GM12878 (cell line): Measurements from ENCODE around the gene PTPRD. TPM values are rescaled to one million over a fixed set of nuclear protein-coding genes. Genes with fewer than 3 reads are reported as not detected.

ENCODE experiments used
- ATAC-seq: fragments of 200-7000 bp; cut with Tn5 transposase; 3 replicates; pipeline ENCODE4 v1.9.1; 2020; ENCODE audit warnings: mild to moderate bottlenecking, moderate library complexity
- BruUV-seq: library from RNA; stranded (reverse); fragments of 400-500 nt; replicated peaks from 2 replicates; lab custom pipeline; 2021; lab: Mats Ljungman, UMichigan
- CTCF ChIA-PET: fragments of 300-600 bp; sonication (Branson Sonifier 250); formaldehyde crosslinking; extraction: SDS; loops from one replicate; lab custom pipeline; 2021; ENCODE audit warnings: inconsistent platforms; lab: Yijun Ruan, JAX
- POLR2A ChIA-PET: fragments of 350-600 bp; formaldehyde crosslinking; extraction: SDS; loops from one replicate; lab custom pipeline; 2021; ENCODE audit warnings: inconsistent platforms; lab: Charles Lee
- RAD21 ChIA-PET: fragments of 300-600 bp; sonication (Branson Sonifier 250); formaldehyde crosslinking; loops from one replicate; lab custom pipeline; 2023; ENCODE audit warnings: antibody characterized with exemption; ENCODE audit not compliant: unreplicated experiment; lab: Charles Lee
- SMC1A ChIA-PET: fragments of 300-600 bp; sonication (Branson Sonifier 250); formaldehyde crosslinking; loops from one replicate; lab custom pipeline; 2023; ENCODE audit not compliant: unreplicated experiment, uncharacterized antibody; lab: Charles Lee
- DNase-seq: peaks from one replicate; pipeline ENCODE4 v3.0.0-alpha.2; 2011; ENCODE audit warnings: low read depth, low spot score
- FAIRE-seq: peaks from 3 replicates; lab custom pipeline; 2011; peaks lifted over from hg19 to GRCh38; lab: Jason Lieb, UNC
- H2AFZ ChIP-seq: 2 replicates; pipeline ENCODE4 v1.6.0; 2011; ENCODE audit warnings: low read depth, low read length, control low read depth; ENCODE audit not compliant: control insufficient read depth
- H3K27ac ChIP-seq: 2 replicates; pipeline ENCODE4 v1.5.1; 2011; ENCODE audit warnings: control low read depth; ENCODE audit not compliant: control insufficient read depth, insufficient read depth
- H3K27me3 ChIP-seq, 2 experiments: replicated peaks in 1 of 2; 2 replicates each; pipeline versions ENCODE4 v1.6.0 to v1.6.1; 2011; ENCODE audit warnings: low read length in 1 of 2; ENCODE audit not compliant: control insufficient read depth in 2 of 2, insufficient read depth in 2 of 2
- H3K36me3 ChIP-seq, 2 experiments: 2 replicates each; pipeline ENCODE4 v1.5.1; 2011; ENCODE audit warnings: low read length in 1 of 2; ENCODE audit not compliant: control insufficient read depth in 2 of 2, insufficient read depth in 2 of 2
- H3K4me1 ChIP-seq: 2 replicates; pipeline ENCODE4 v1.6.1; 2011; ENCODE audit warnings: mild to moderate bottlenecking, low read length, moderate library complexity, mixed read lengths; ENCODE audit not compliant: control insufficient read depth, insufficient read depth
- H3K4me2 ChIP-seq: 2 replicates; pipeline ENCODE4 v1.6.0; 2011; ENCODE audit warnings: control low read depth; ENCODE audit not compliant: control insufficient read depth, insufficient read depth
- H3K4me3 ChIP-seq: fragments of 200-600 bp; sonication (generic); 2 replicates; pipeline ENCODE4 v1.5.1; 2016
- H3K79me2 ChIP-seq: 2 replicates; pipeline ENCODE4 v1.6.0; 2011; ENCODE audit warnings: low read length; ENCODE audit not compliant: control insufficient read depth, insufficient read depth
- H3K9ac ChIP-seq: 2 replicates; pipeline ENCODE4 v1.8.0; 2011; ENCODE audit warnings: low read length, control low read depth, mixed read lengths; ENCODE audit not compliant: control insufficient read depth, insufficient read depth
- H3K9me3 ChIP-seq: replicated peaks from 3 replicates; pipeline ENCODE4 v1.5.1; 2011; ENCODE audit warnings: mild to moderate bottlenecking, low read length; ENCODE audit not compliant: control insufficient read depth, insufficient read depth
- H4K20me1 ChIP-seq: 2 replicates; pipeline ENCODE4 v1.6.0; 2011; ENCODE audit not compliant: control insufficient read depth, insufficient read depth
- ASH2L ChIP-seq: fragments of 300-600, 200-600 bp; sonication (generic); IDR thresholded peaks from 2 replicates; pipeline ENCODE4 v1.6.1; 2017; ENCODE audit warnings: low read depth, mild to moderate bottlenecking, borderline replicate concordance
- CBFB ChIP-seq: IDR thresholded peaks from 2 replicates; pipeline ENCODE4 v1.6.1; 2016; ENCODE audit warnings: antibody characterized with exemption, low read depth
- CREB1 ChIP-seq: IDR thresholded peaks from 2 replicates; pipeline ENCODE4 v1.6.1; 2012; ENCODE audit warnings: low read depth, mild to moderate bottlenecking, inconsistent platforms
- DPF2 ChIP-seq: fragments of 450-650 bp; IDR thresholded peaks from 2 replicates; pipeline ENCODE4 v1.6.1; 2017; ENCODE audit warnings: mild to moderate bottlenecking
- EED ChIP-seq: sonication (generic); IDR thresholded peaks from 2 replicates; pipeline ENCODE4 v1.6.1; 2016; ENCODE audit warnings: antibody characterized with exemption, low read depth
- EZH2 ChIP-seq: IDR thresholded peaks from 2 replicates; pipeline ENCODE4 v1.6.1; 2012; ENCODE audit warnings: low read depth, mild to moderate bottlenecking, control low read depth, inconsistent platforms, low read length, borderline replicate concordance; ENCODE audit not compliant: control insufficient read depth
- IKZF2 ChIP-seq, 2 experiments: fragments of 450-650 bp; IDR thresholded peaks; 2 replicates each; pipeline ENCODE4 v1.6.1; 2017; ENCODE audit warnings: mild to moderate bottlenecking in 2 of 2, moderate library complexity in 2 of 2
- JUND ChIP-seq: IDR thresholded peaks from 2 replicates; pipeline ENCODE4 v1.6.1; 2012; ENCODE audit warnings: low read depth, mild to moderate bottlenecking, low read length, improper control_type of control experiment, moderate library complexity
- MYB ChIP-seq: fragments of 150-350 bp; IDR thresholded peaks from 2 replicates; pipeline ENCODE4 v1.6.1; 2014; ENCODE audit warnings: mild to moderate bottlenecking, low read depth, low read length, borderline replicate concordance
- NBN ChIP-seq: fragments of 450-650 bp; IDR thresholded peaks from 2 replicates; pipeline ENCODE4 v1.6.1; 2016
- NFIC ChIP-seq: IDR thresholded peaks from 2 replicates; pipeline ENCODE4 v1.6.1; 2012; ENCODE audit warnings: low read depth, mild to moderate bottlenecking, inconsistent platforms, low read length, moderate library complexity
- NRF1 ChIP-seq: conservative IDR thresholded peaks from 2 replicates; pipeline ENCODE4 v1.6.1; 2011; ENCODE audit warnings: mild to moderate bottlenecking, low read depth, low read length, improper control_type of control experiment
- PAX5 ChIP-seq: IDR thresholded peaks from 2 replicates; pipeline ENCODE4 v1.6.1; 2011; ENCODE audit warnings: low read depth, low read length, borderline replicate concordance
- RB1 ChIP-seq: fragments of 450-650 bp; formaldehyde crosslinking; IDR thresholded peaks from 2 replicates; pipeline ENCODE4 v1.6.1; 2017; ENCODE audit warnings: mild to moderate bottlenecking, borderline replicate concordance
- SMC3 ChIP-seq: IDR thresholded peaks from 2 replicates; pipeline ENCODE4 v1.6.1; 2011; ENCODE audit warnings: low read length, improper control_type of control experiment, borderline replicate concordance
- TAF1 ChIP-seq: IDR thresholded peaks from 2 replicates; pipeline ENCODE4 v1.6.1; 2011; ENCODE audit warnings: mild to moderate bottlenecking, low read depth, low read length, borderline replicate concordance
- TARDBP ChIP-seq: IDR thresholded peaks from 2 replicates; pipeline ENCODE4 v1.6.1; 2016; ENCODE audit warnings: borderline replicate concordance
- YBX1 ChIP-seq: fragments of 450-650 bp; IDR thresholded peaks from 2 replicates; pipeline ENCODE4 v1.6.1; 2016; ENCODE audit warnings: antibody characterized with exemption
- ZNF274 ChIP-seq: IDR thresholded peaks from one replicate; pipeline ENCODE4 v1.8.0; 2011; ENCODE audit not compliant: insufficient read length, insufficient read depth
- WGBS: methylation state at CpG from one replicate; pipeline ENCODE4 v1.1.6; 2016; ENCODE audit warnings: low lambda C conversion rate; ENCODE audit not compliant: insufficient replicate concordance, insufficient coverage; ENCODE audit errors: missing lambda C conversion rate; 5-methylcytosine and 5-hydroxymethylcytosine counted together
- in situ Hi-C: fragments of 300-500 bp; cut with MboI; formaldehyde crosslinking; loops from 9 replicates; pipeline ENCODE4 v1.14.3; 2018; ENCODE audit warnings: mixed read lengths
- intact Hi-C: fragments of 100-400 bp; cut with micrococcal nuclease; formaldehyde crosslinking; loops from one replicate; pipeline ENCODE4 v1.14.2; 2022; ENCODE audit not compliant: unreplicated experiment
- polyA plus RNA-seq, 11 experiments: library from polyadenylated mRNA; depleted of rRNA in 4 of 11; unstranded in 6 of 11; stranded (reverse) in 5 of 11; fragments of >200 nt; fragmentation: Nextera tagmentation in 4 of 11; fragmentation: Illumina TruSeq in 1 of 11; extraction: Ambion mirVana in 4 of 11; extraction: Trizol in 1 of 11; gene quantifications; 1 replicate in 1 of 11; 2 replicates in 10 of 11; pipeline versions ENCODE4 v1.2.1 to v1.2.3, GENCODE V29; 2011 to 2016; ENCODE audit warnings: inconsistent platforms in 2 of 11, missing spikeins in 2 of 11, low read depth in 1 of 11
- total RNA-seq, 4 experiments: library from RNA; depleted of rRNA in 3 of 4; stranded (reverse); fragments of >200 nt in 3 of 4; fragmentation: Illumina TruSeq in 1 of 4; extraction: Trizol in 1 of 4; gene quantifications; 2 replicates each; pipeline versions ENCODE4 v1.2.1 to v1.2.3, GENCODE V29; 2013 to 2021
- TF ChIP-seq, protein P1 (sequence below): fragments of 450-650 bp; formaldehyde crosslinking; IDR thresholded peaks from 2 replicates; pipeline ENCODE4 v1.5.0; 2022; ENCODE audit warnings: mild to moderate bottlenecking, missing genetic modification characterization

PTPRD gene
- total and polyA plus RNA-seq, 10 of the 15 experiments (the other 5 are each of a cell fraction or from before 2014, with no cell fraction given): under 0.01 to 0.05 (median 0.01) TPM; not detected in 7

GRCh38 chr9:8653855-8654254 lies 1958.9 kb downstream of the PTPRD start:
- TF ChIP-seq ZNF274: no peak
- TF ChIP-seq ASH2L: no peak
- no peak for TF ChIP-seq PAX5
- TF ChIP-seq MYB: no peak
- TF ChIP-seq CREB1: no peak
- TF ChIP-seq IKZF2 (IDR thresholded peaks at IDR 0.05): no peak
- TF ChIP-seq JUND: no peak
- TF ChIP-seq NBN: no peak
- TF ChIP-seq EZH2: no peak
- no peak for TF ChIP-seq EED
- TF ChIP-seq CBFB: no peak
- TF ChIP-seq NRF1: no peak
- no peak for TF ChIP-seq SMC3
- TF ChIP-seq TAF1: no peak
- no peak for TF ChIP-seq RB1
- no peak for TF ChIP-seq TARDBP
- TF ChIP-seq YBX1: no peak
- TF ChIP-seq, protein P1, sequence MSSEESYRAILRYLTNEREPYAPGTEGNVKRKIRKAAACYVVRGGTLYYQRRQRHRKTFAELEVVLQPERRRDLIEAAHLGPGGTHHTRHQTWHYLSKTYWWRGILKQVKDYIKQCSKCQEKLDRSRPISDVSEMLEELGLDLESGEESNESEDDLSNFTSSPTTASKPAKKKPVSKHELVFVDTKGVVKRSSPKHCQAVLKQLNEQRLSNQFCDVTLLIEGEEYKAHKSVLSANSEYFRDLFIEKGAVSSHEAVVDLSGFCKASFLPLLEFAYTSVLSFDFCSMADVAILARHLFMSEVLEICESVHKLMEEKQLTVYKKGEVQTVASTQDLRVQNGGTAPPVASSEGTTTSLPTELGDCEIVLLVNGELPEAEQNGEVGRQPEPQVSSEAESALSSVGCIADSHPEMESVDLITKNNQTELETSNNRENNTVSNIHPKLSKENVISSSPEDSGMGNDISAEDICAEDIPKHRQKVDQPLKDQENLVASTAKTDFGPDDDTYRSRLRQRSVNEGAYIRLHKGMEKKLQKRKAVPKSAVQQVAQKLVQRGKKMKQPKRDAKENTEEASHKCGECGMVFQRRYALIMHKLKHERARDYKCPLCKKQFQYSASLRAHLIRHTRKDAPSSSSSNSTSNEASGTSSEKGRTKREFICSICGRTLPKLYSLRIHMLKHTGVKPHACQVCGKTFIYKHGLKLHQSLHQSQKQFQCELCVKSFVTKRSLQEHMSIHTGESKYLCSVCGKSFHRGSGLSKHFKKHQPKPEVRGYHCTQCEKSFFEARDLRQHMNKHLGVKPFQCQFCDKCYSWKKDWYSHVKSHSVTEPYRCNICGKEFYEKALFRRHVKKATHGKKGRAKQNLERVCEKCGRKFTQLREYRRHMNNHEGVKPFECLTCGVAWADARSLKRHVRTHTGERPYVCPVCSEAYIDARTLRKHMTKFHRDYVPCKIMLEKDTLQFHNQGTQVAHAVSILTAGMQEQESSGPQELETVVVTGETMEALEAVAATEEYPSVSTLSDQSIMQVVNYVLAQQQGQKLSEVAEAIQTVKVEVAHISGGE (CRISPR knock-in tag): no peak
- TF ChIP-seq DPF2: no peak
- TF ChIP-seq NFIC: no peak
- Histone ChIP-seq H3K4me3 (no peak overlapping the region), H3K9me3 (no peaks in the 10 kb centered on the region), H3K4me2 (no peak overlapping the region), H3K27me3 (no peaks in the 10 kb centered on the region), H3K36me3 (no peaks in the 10 kb centered on the region), H2AFZ (no peak overlapping the region), H3K9ac (no peak overlapping the region), H3K4me1 (no peaks in the 10 kb centered on the region), H3K27ac (no peak overlapping the region), H4K20me1 (no peaks in the 10 kb centered on the region), H3K79me2 (no peaks in the 10 kb centered on the region)
- FAIRE-seq: no peak
- SMC1A ChIA-PET: no interaction called here
- no peak for ATAC-seq
- CTCF ChIA-PET: no interaction called here
- BruUV-seq: no TSS peak
- in situ Hi-C loops (no loop called here), intact Hi-C loops (no loop called here)
- RAD21 ChIA-PET: no interaction called here
- WGBS: 40% methylated on average over 1 of the region's 1 CpG
- no peak for DNase-seq
- POLR2A ChIA-PET: no interaction called here
